Nucleus accumbens (tissue), 56 donors: Measurements from ENCODE around the gene PON2.

Source experiments
- DNase-seq, 56 donors: peaks; one replicate each; lab custom pipeline; 2025; lab: John Stamatoyannopoulos, UW

The PON2 gene

DNA sequence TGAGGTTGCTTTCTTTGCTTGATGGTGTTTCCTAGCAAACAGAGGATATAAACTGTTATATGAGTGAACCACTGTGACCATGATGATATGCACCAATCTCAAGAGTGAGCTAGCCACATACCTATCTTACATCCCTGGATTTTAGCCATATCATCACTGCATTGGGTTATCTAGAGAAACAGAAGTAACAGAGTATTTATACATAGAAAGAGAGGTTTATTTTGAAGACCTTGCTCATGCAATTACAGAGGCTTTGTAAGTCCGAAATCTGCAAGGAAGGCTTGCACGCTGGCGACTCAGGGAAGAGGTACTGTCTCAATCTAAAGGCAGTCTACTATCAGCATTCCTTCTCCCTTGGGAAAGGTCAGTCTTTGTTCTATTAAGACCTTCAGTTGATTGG lies 11.8 kb upstream of the PON2 start:
- DNase-seq: no peak

DNA sequence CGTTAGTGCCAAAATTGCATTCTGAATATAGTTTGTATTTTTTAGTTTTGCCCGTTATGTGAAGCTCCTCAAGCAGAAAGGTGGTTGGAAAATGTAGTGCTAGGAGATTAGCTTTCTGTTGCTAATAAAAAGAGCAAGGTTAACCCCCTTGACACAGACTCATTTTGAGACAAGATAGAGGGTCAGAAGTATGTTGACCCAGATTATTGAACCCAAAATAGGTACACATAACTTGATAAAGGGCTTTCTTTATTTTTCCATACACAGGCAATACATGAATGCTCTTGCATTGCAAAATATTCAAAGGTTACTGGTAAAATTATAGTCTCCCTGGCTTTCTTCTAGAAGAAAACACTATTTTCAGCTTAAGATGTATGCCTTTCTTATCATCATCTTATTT lies 10.0 kb upstream of the PON2 start:
- DNase-seq: no peak

GRCh38 chr7:95441042-95441823 lies 6.4 kb upstream of the PON2 start:
- DNase-seq: no peak

DNA sequence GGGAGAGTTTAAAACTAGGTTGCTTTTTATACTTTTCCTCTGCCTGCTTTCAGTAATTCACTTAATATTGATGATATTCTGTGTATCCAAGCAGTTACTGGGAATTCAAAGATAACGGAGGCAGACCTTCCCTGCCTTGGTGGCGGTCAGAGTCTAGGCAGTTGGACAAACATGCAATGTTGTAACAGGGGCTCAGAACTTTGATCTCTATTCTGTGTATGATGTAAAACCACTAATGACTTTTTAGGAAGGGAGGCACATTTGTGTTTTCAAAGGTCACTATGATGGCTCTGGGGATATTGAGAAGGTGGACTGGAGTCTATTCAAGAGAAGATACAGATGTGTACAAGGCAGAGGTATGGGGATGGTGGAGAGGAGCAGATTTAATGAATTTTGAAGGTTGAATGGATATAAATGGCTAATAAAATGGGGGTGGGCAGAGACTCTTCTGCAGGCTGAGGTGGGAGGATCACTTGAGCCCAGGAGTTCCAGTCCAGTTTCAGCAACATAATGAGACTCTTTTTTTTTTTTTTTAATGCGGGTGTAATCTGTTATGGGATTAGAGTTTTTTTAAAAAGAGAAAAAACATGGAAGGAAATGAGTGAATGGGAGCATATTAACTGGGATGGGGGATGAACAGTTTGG lies 5.7 kb upstream of the PON2 start:
- DNase-seq: no peak

GRCh38 chr7:95436407-95436806 lies 1.6 kb upstream of the PON2 start:
- no peak for DNase-seq

DNA sequence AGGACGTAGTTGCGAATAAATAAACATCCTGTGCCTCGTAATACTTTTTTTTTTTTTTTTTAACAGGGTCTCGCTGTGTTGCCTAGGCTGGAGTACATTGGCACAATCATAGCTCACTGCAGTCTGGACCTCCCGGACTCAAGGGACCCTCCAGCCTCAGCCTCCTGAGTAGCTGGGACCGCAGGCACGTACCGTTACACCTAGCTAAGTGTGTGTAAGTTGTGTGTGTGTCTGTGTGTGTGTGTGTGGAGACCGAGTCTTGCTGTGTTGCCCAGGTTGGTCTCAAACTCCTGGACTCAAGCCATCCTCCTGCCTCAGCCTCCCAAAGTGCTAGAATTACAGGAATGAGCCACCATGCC lies 573 bp upstream of the PON2 start:
- DNase-seq: peak in 1 of 56 donors; percentile 1

DNA sequence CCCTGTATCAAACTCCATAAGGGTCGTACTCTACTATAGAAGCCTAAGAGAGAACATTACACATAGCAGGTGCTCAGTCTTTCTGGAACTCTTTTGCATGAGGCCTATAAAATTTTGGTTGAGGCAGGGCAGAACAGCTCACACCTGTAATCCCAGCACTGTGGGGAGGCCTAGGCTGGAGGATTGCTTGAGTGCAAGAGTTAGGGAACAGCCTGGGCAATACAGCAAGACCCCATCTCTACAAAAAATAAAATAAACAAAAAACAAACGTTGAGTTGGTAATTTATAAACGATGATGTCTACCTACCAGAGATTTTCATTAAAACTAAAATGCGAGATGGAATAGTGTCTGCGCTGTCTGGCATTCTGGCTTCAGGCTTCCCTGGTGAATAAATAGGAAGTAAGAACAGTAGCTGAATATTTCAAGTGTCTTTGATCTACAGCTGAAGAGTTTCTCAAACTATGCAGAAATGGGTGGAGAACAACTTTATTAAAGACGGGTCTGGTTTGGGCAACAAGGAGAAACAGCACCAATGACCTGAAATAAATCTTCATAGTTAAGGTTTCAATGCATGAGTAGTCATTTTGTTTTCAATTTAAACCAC lies 774 bp downstream of the PON2 start:
- DNase-seq: no peak

- no peak for DNase-seq
Observed at GRCh38 chr7:95433129-95433528, 1.7 kb downstream of the PON2 start.

DNA sequence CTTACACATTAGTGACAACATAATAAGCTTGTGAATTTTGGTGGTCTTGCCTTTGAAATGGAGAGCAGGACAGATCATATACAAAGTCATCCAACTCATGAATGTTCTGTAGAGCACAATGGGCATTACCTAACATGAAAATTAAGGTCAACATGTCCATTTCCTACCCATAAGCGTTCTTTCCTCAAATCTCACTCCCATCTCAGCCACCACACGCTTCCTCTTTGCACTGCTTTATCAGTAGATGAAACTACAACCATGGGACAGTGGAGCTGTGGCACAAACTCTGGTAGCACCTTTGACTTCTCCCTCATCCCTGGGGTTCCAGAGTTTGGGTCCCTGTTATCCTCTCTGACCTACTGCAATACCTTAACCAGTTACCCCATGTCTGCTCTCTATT lies 2.2 kb downstream of the PON2 start:
- no peak for DNase-seq

GRCh38 chr7:95430864-95431263 lies 4.0 kb downstream of the PON2 start:
- no peak for DNase-seq

GRCh38 chr7:95429241-95429990 lies 5.4 kb downstream of the PON2 start:
- DNase-seq: no peak

DNA sequence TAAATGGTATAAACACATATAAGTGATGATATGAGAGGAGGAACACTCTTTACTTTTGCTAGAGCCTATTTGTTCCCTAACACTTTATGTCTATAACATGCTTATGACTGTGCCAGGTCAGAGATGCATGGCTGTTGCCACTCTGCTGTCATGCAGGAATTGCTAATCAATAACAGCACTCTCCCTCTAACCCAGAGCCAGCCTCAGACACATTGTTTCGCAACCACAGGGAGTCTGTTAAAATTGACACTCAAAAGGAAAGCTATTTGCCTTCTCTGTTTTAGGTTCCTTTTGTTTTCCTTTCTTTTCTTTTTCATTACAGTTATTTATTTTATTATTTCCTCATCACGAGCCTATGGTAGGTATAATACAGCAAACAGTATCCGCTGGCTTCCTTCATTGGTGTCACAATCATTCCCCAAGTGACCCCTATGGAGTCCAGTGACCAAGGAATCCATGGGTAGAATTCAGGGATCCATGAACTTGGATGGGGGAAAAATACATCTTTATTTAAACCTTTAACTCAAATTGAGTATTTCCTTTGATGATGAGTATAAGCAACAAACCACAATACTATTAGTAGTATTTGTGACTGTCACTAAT lies 6.8 kb downstream of the PON2 start:
- no peak for DNase-seq

DNA sequence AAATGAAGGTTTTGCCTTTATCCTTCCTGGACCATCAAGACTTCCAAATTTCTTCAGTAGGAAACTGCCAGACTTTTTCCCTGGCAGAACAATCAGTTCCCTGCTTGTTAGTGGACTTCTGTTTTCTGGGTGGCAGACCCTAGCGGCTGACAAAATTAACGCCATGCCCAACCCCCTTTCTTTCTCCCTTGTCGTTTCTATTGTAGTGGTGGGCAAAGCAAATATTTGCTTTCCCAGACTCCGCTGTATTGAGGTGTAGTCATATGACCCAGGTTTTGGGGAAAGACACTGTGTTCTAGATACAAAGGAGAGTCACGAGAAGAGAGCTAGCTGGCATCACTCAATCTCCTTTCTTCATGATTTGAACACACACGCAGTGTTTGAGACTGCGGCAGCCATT lies 7.7 kb downstream of the PON2 start:
- DNase-seq: peak in 36 of 56 donors; percentile 4 to 57 (median 22)

GRCh38 chr7:95425694-95426093 lies 9.1 kb downstream of the PON2 start:
- DNase-seq: no peak

DNA sequence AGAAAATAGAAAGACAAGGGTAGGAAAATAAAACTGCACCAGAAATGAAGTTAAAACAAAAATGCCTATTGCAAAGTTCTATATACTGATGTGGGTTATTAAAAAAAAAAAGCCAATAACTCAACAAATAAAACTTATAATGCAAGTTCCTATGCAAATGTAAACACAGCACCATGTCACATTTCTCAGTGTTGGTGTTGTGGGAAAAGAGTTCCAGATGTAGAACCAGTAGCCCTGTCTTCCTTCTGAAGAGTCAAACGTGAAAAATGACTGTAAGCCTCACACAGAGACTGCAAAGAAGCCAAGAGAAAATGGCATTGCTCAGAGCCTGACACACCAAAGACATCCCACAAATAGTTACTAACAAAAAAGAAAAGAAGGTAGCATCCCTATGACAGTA lies 10.1 kb downstream of the PON2 start:
- no peak for DNase-seq

GRCh38 chr7:95421847-95422444 lies 12.9 kb downstream of the PON2 start:
- DNase-seq: no peak

DNA sequence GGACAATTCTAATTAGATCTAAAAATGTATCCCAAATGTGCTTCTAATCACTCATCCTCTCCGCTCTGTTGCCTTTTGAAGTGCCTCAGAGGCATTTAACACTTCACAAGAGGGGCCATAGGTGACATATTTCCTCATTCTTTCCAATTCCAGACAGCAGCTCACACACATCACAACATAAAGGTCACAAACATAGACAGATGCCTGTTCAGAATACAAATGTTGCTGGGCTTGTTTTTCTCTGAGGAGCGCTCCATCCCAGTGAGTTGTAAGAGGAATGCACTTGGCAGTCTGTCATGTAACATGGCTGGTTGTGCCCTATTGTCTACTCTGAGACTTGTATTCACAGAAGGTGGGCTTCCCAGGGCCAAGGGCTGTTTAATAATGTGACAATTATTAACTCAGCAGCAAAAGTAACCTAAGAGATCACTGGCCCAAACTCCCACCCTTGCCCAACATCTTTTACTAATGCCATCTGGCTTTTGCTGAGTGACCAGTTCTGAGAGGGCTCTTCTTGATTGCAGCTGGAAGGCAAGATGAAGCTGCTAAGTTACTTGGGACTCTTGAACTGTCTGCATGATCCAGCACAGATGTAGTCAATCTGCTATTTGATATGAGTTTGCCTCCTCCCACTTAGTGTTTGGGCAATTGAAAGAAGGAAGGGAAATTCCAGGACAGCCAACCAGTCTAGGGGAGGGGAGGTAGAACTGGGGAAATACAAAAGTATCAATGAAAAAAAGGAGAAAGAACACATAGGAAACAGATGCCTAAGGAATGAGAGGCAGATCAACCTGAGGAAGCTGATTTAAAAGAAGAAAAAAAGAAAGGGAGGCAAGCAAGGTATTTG lies 13.6 kb downstream of the PON2 start:
- peak in 35 of 56 donors; percentile 2 to 62 (median 18) for DNase-seq

DNA sequence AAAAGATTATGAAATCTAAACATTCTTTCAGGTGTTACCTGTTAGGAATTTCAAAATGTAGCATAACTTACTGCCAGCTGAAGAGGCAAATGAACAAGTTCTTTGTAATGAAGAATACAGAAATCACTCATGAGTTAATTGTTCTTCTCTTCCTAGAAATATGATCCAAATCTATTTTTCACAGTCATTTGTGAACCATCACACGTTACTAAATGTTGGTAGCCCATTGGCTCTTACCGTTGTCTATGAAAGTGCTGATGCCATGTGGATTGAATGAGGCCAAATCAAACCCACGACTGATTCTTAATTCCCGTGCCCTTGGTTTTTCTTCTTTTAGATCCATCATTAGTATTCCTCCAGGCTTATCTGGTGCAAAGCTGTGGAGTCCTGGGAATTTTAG lies 22.8 kb downstream of the PON2 start:
- no peak for DNase-seq

DNA sequence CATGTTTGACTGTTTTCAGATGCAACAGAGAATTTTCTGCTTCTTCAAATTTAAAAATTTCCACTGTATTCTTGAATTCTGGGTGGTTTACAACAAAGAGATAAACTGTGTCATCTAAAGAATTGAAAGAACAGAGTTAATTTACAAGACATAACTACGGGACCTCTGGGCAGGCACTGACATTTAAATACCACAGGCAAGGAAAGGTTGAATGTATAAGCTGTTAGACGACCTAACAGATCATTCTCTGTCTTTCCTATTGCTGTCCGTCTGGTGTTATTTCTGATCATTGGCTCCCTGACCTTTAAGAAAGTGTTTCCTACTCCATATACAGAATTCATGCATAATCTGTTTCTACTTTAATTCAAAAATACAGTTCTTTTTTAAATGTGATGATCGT lies 23.2 kb downstream of the PON2 start:
- DNase-seq: no peak

GRCh38 chr7:95411036-95411435 lies 23.8 kb downstream of the PON2 start:
- DNase-seq: no peak
